Heart left ventricle (tissue), 16 donors: ENCODE data around the gene SOHLH1. TPM values are rescaled to one million over a fixed set of nuclear protein-coding genes. Genes with fewer than 3 reads are reported as not detected.

Source experiments
- ATAC-seq, 4 donors: fragments of 200-7000 bp; cut with Tn5 transposase; one replicate each; pipeline ENCODE4 v1.9.1; 2020 to 2022; ENCODE audit warnings: moderate library complexity in 4 of 4, mild to moderate bottlenecking in 3 of 4, moderate number of reproducible peaks in 1 of 4
- DNase-seq, 5 donors: peaks; one replicate each; pipeline ENCODE4 v3.0.0-alpha.2; 2020
- H3K27ac ChIP-seq, 12 donors: fragments of 200-600 bp; sonication (generic) in 4 of 12; one replicate each; pipeline versions ENCODE4 v1.5.0 to v1.8.0; 2016 to 2022; ENCODE audit warnings: mild to moderate bottlenecking in 2 of 12
- H3K27me3 ChIP-seq, 9 donors: fragments of 200-600 bp; sonication (generic) in 2 of 9; one replicate each; pipeline versions ENCODE4 v1.5.1 to v1.8.0; 2016 to 2022; ENCODE audit warnings: mild to moderate bottlenecking in 3 of 9
- H3K36me3 ChIP-seq, 9 donors: fragments of 200-600 bp; sonication (generic) in 2 of 9; one replicate each; pipeline versions ENCODE4 v1.5.0 to v1.8.0; 2018 to 2022; ENCODE audit warnings: mild to moderate bottlenecking in 2 of 9
- H3K4me1 ChIP-seq, 12 donors: fragments of 200-600 bp; sonication (generic) in 4 of 12; one replicate each; pipeline versions ENCODE4 v1.5.0 to v1.8.0; 2016 to 2022; ENCODE audit warnings: mild to moderate bottlenecking in 3 of 12
- H3K4me3 ChIP-seq, 12 donors: fragments of 200-600 bp; sonication (generic) in 4 of 12; one replicate each; pipeline versions ENCODE4 v1.5.0 to v1.8.0; 2017 to 2022; ENCODE audit warnings: mild to moderate bottlenecking in 9 of 12, moderate library complexity in 4 of 12
- H3K9me3 ChIP-seq, 12 donors: fragments of 200-600 bp; sonication (generic) in 4 of 12; one replicate each; pipeline versions ENCODE4 v1.5.0 to v1.8.0; 2016 to 2022; ENCODE audit warnings: mild to moderate bottlenecking in 1 of 12
- POLR2A ChIP-seq, 2 donors: fragments of 450-650 bp; IDR thresholded peaks; one replicate each; pipeline ENCODE4 v1.6.1; 2017; ENCODE audit warnings: antibody characterized with exemption in 2 of 2, mild to moderate bottlenecking in 2 of 2, moderate library complexity in 2 of 2
- WGBS, 4 donors: extraction: QIAGEN DNeasy Blood & Tissue Kit in 2 of 4; methylation state at CpG; one replicate each; pipeline versions ENCODE4 v1.1.5 to v1.1.7; 2013 to 2018; 5-methylcytosine and 5-hydroxymethylcytosine counted together
- intact Hi-C, 10 donors: fragments of 100-400 bp; cut with DNase I; formaldehyde crosslinking; loops; one replicate each; pipeline versions ENCODE4 v1.11.1 to v1.14.2; 2022
- polyA plus RNA-seq, 2 donors: library from polyadenylated mRNA; stranded (reverse); fragments of 200-250 nt; gene quantifications; one replicate each; pipeline ENCODE4 v1.2.3, GENCODE V29; 2013
- total RNA-seq, 9 donors: library from RNA; depleted of rRNA in 2 of 9; stranded (reverse); fragments of >200 nt in 2 of 9; fragmentation: NEBNext Ultra II Directional in 3 of 9; extraction: Animal tissue kit (Norgen Biotek cat#: 25700) in 3 of 9; gene quantifications; one replicate each; pipeline versions ENCODE4 v1.1.0 to v1.2.4, GENCODE V29; 2016 to 2023
- TF ChIP-seq, protein P1 (sequence below), 12 donors: fragments of 200-600 bp; sonication (generic) in 4 of 12; IDR thresholded peaks; one replicate each; pipeline versions ENCODE4 v1.5.0 to v1.8.0; 2018 to 2022; ENCODE audit warnings: antibody characterized with exemption in 12 of 12, mild to moderate bottlenecking in 5 of 12
- donor health status: ischemic (EF 13 %, LVEDD 7.1; RV severe dilation, severe dysfunction).
- donor health status: healthy with polysubstance abuse.
- donor health status: DM: no; HTN: yes; CAD: no.
- donor health status: DM: no; HTN: no; CAD: no.
- donor health status: ischemic (EF 25% LVEDD 6.9; RV normal size, moderate dysfunction).
- donor health status: ischemic (EF 25% LVEDD 5.7; RV mildly dilated, moderate dysfunction).
- donor health status: healthy.
- donor health status: DM: yes; HTN: yes; CAD: no.
- donor health status: ischemic (EF 35%, LVEDD 5.7; RV mildly dilated, moderate dysfunction).
- donor health status: nonischemic (EF 11% LVEDD 7.7; RV severe dilation, severe dysfunction).
- donor health status: DM: yes; HTN: yes; CAD: no.
- donor health status: PGD.
- donor health status: ischemic (EF 29% LVEDD 5.4; RV normal size, mild dysfunction).
- donor health status: nonischemic (EF 23%, LVEDD 6.1; RV moderate dilation, normal function).

The SOHLH1 gene
- total and polyA plus RNA-seq, 11 donors = not detected

DNA sequence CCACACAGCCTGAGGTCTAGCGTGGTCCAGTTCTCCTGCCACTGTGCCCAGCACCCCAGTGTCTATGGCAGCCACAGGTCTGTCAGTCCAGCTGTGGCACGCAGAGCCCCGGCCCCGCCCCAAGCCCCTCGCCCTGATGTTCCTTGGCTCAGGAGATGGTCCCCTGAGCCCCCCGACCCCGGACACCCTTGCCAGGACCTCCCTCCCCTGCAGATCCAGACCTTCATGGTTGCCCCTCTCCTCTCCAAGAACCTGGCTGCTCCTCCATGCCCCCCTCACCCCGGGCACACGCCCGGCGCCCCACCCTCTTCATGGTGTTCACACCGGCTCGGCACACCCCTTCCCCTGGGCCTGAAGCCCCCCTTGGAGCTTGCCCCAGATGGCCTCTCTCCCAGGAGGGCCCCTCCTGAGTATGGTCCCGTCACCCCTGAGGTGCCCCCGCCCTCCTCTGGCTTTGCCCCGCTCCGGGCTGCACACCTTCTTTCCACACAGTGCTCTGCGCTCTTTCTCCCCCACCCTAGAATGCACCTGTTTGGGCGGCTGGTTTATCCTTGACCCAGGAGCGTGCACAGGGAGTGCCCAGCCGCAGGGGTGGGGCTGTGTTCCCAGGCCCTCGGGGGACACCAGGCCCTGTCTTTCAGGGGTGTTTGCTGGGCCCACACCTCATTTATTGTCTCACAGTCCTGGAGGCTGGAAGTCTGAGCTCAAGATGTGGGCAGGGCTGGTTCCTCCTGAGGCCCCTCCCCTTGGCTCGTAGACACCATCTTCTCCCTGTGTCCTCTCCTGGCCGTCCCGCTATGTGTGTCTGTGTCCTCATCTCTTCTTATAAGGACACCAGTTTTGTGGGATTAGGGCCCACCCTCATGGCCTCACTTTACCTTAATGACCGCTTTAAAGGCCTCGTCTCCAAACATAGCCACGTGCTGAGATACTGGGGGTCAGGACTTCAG lies 40.3 kb upstream of the SOHLH1 start:
- Histone ChIP-seq H3K36me3 (no peaks in the 10 kb centered on the region), H3K4me3 (no peak overlapping the region), H3K27me3 (peaks cover 3 to 40% (median 14%) of the 10 kb centered on the region in 9 donors), H3K4me1 (peaks cover 0 to 15% (median 4%) of the 10 kb centered on the region in 12 donors), H3K9me3 (no peaks in the 10 kb centered on the region), H3K27ac (no peak overlapping the region)
- 74 to 83% (median 79%) methylated on average over 18 to 28 of the region's 28 CpGs for WGBS, 4 donors
- intact Hi-C loops = no loop called here
- TF ChIP-seq, protein P1, sequence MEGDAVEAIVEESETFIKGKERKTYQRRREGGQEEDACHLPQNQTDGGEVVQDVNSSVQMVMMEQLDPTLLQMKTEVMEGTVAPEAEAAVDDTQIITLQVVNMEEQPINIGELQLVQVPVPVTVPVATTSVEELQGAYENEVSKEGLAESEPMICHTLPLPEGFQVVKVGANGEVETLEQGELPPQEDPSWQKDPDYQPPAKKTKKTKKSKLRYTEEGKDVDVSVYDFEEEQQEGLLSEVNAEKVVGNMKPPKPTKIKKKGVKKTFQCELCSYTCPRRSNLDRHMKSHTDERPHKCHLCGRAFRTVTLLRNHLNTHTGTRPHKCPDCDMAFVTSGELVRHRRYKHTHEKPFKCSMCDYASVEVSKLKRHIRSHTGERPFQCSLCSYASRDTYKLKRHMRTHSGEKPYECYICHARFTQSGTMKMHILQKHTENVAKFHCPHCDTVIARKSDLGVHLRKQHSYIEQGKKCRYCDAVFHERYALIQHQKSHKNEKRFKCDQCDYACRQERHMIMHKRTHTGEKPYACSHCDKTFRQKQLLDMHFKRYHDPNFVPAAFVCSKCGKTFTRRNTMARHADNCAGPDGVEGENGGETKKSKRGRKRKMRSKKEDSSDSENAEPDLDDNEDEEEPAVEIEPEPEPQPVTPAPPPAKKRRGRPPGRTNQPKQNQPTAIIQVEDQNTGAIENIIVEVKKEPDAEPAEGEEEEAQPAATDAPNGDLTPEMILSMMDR (IDR thresholded peaks at IDR 0.05) = no peak
- no peak for TF ChIP-seq POLR2A (IDR thresholded peaks at IDR 0.05)
- no peak for ATAC-seq
- DNase-seq = no peak

DNA sequence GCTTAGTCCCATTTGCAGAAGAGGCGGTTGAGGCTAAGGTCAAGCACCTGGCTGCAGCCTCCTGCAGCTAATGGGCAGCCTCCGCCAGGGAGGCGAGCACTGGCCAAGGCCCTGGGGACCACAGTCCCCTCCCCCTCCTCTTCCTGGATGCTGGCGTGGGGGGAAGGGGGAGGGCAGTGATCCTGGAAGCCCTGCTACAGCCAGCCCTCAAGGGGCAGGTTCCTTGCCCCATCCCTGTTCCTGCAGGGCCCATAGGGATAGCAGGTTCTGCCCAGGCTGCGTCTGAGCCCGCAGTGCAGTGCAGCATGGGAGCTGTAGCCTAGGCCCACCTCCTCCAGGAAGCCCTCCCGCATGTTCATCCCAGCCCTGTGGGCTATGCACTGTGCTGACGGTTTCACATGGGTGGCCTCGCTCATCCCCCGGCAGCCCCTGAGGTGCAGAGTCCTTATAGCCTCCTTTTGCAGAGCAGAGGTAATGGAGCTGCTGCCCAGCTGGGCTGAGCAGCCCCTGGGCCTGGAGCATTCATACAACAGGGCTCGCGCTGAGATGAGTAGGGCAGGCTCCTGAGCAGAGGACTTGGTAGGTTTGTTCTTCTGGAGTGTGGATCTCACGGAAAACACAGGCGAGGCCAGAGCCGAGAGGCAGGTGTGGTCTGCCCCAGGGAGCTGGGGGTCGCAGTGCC lies 38.7 kb upstream of the SOHLH1 start:
- H3K27me3 ChIP-seq = peaks cover 3 to 41% (median 14%) of the 10 kb centered on the region in 9 donors
- no peak for TF ChIP-seq POLR2A (IDR thresholded peaks at IDR 0.05)
- TF ChIP-seq, protein P1 (IDR thresholded peaks at IDR 0.05) = no peak
- no peak for ATAC-seq

DNA sequence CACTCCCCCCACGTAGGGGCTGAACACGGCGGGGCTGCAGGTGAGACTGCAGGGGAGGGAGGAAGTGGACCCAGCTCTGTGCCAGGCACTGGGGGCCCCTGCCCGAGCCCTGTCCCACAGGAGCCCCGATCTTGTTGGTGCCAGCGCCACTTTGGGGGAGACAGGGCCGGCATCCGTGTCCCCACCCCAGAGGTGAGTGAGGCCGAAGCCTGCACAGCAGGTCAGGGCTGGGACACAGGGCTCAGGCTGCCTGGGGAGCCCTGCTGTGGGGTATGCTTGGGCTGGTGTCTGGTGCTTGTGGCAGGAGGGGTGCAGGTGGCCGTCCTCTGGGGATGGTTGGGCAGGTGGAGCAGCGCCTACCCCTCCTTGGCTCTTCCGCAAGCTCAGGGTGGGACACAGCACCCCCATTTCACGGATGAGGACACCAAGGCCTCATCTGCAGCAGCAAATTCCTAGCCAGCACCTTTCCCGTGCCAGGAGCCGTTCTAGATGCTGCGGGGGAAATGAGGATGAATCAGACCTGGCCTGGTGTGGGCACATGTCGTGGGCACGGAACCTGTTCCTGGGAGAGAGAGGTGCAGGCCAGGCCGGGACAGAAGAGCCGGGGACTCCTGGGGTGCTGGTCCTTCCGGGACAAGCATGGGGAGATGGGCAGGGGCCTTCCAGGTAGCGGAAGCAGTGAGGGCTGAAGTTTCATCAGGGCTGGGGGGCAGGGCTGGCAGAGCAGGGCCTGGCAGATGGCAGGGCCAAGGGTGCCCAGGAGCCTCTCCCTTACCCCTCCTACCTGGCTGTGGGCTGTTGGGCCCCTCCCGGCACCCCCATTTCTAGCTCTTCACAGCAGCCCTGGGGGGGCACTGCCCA lies 37.9 kb upstream of the SOHLH1 start:
- TF ChIP-seq, protein P1 (IDR thresholded peaks at IDR 0.05) = no peak
- no peak for TF ChIP-seq POLR2A (IDR thresholded peaks at IDR 0.05)

More for the DNA sequence above, 38.7 kb upstream of the SOHLH1 start:
- Histone ChIP-seq H3K9me3 (no peaks in the 10 kb centered on the region), H3K36me3 (no peaks in the 10 kb centered on the region), H3K4me1 (no peaks in the 10 kb centered on the region), H3K4me3 (no peak overlapping the region), H3K27ac (no peak overlapping the region)
- no peak for DNase-seq
- intact Hi-C loops = no loop called here
- 64 to 75% (median 69%) methylated on average over 6 to 16 of the region's 16 CpGs for WGBS, 4 donors

More for the DNA sequence above, 37.9 kb upstream of the SOHLH1 start:
- no peak overlapping the region for H3K27ac ChIP-seq
- H3K4me3 ChIP-seq = no peak overlapping the region
- intact Hi-C loops = no loop called here
- peaks cover 3 to 41% (median 14%) of the 10 kb centered on the region in 9 donors for H3K27me3 ChIP-seq
- H3K36me3 ChIP-seq = no peaks in the 10 kb centered on the region
- no peaks in the 10 kb centered on the region for H3K4me1 ChIP-seq
- WGBS, 4 donors = 61 to 65% (median 64%) methylated on average over 15 to 23 of the region's 23 CpGs
- DNase-seq (no peak), ATAC-seq (peak in 1 of 4 donors; percentile 15)
- peaks cover 0 to 2% (median 0%) of the 10 kb centered on the region in 12 donors for H3K9me3 ChIP-seq
